ENCODE results near the gene TMEM35A. TPM values are rescaled to one million over a fixed set of nuclear protein-coding genes. Genes with fewer than 3 reads are reported as not detected.

The TMEM35A gene
- total RNA-seq, 2 donors from 2014 or later: 0.41 TPM; not detected in 1

Other genes starting within 250 kb of the TMEM35A start
- gene NOX1, start 204.5 kb upstream of the TMEM35A start, total RNA-seq: not detected
- not detected for gene XKRX, start 150.0 kb upstream of the TMEM35A start, total RNA-seq
- gene ARL13A, start 109.2 kb upstream of the TMEM35A start, total RNA-seq: not detected
- 10 to 100 TPM; 14.3 to 15.6 TPM for gene TRMT2B, start 26.8 kb upstream of the TMEM35A start, total RNA-seq
- under 1 TPM; 0.42 to 0.88 TPM for gene CENPI, start 19.3 kb downstream of the TMEM35A start, total RNA-seq
- under 1 TPM; 0.05 to 0.12 TPM for gene DRP2, start 140.9 kb downstream of the TMEM35A start, total RNA-seq
- under 1 TPM in 1 of 2 donors, not detected in 1; 0.15 TPM for gene TAF7L, start 212.5 kb downstream of the TMEM35A start, total RNA-seq

Measured in left cardiac atrium (tissue), 2 donors.